Spinal cord (tissue), 10 donors: Measurements from ENCODE around the gene GJA5. TPM values are rescaled to one million over a fixed set of nuclear protein-coding genes. Genes with fewer than 3 reads are reported as not detected.

ENCODE experiments used
- DNase-seq, 6 donors: peaks; one replicate each; pipeline versions ENCODE4 v3.0.0 to v3.0.0-alpha.2; 2013 to 2015; ENCODE audit warnings: low spot score in 6 of 6, low read depth in 4 of 6
- H3K27ac ChIP-seq: one replicate; pipeline ENCODE4 v1.5.1; 2013; ENCODE audit warnings: low read depth, low read length, control low read depth
- H3K27me3 ChIP-seq: one replicate; pipeline ENCODE4 v1.6.1; 2013; ENCODE audit warnings: low read length; ENCODE audit not compliant: control insufficient read depth, insufficient read depth
- H3K36me3 ChIP-seq: one replicate; pipeline ENCODE4 v1.6.1; 2013; ENCODE audit warnings: low read length; ENCODE audit not compliant: control insufficient read depth, insufficient read depth
- H3K4me1 ChIP-seq: one replicate; pipeline ENCODE4 v1.6.1; 2013; ENCODE audit warnings: low read length; ENCODE audit not compliant: control insufficient read depth, insufficient read depth
- H3K4me3 ChIP-seq: one replicate; pipeline ENCODE4 v1.5.1; 2013; ENCODE audit warnings: low read depth, low read length, control low read depth
- H3K9me3 ChIP-seq: one replicate; pipeline ENCODE4 v1.6.1; 2013; ENCODE audit warnings: low read length; ENCODE audit not compliant: control insufficient read depth, insufficient read depth
- whole genome bisulfite sequencing: methylation state at CpG from one replicate; pipeline ENCODE4 v1.1.5; 2013; ENCODE audit warnings: missing lambda C conversion rate; ENCODE audit not compliant: insufficient coverage; 5-methylcytosine and 5-hydroxymethylcytosine counted together
- long read RNA-seq, 4 donors: transcript quantifications; one replicate each; lab custom pipeline, GENCODE V29; 2026
- polyA plus RNA-seq, 2 donors: library from polyadenylated mRNA; unstranded; fragments of 120-200 nt; gene quantifications; one replicate each; pipeline ENCODE4 v1.2.1, GENCODE V29; 2013; ENCODE audit not compliant: insufficient read length in 2 of 2
- total RNA-seq, 2 donors: library from RNA; depleted of rRNA in 1 of 2; stranded (reverse); fragments of 120-200 nt in 1 of 2; fragments of >200 nt in 1 of 2; gene quantifications; one replicate each; pipeline versions ENCODE4 v1.2.3 to v1.2.4, GENCODE V29; 2013 to 2014
- donor health status: healthy.

Gene GJA5
- total RNA-seq (10 to 100 TPM in 1 of 2 donors, 1 to 10 TPM in 1; 3.5 to 27.5 TPM), polyA plus RNA-seq (1 to 10 TPM; 5.5 to 6.7 TPM)
- long read RNA-seq, donor 1, transcript GJA5-203 (2 exons, 3,183 nt): major isoform, 7 of 7 reads
- long read RNA-seq, donor 1, partial matches to known transcripts: 0 of 7 reads
- long read RNA-seq, donor 1, other reads (novel, unspliced or antisense): 0 of 7 reads
- long read RNA-seq, donor 2: 0 reads
- long read RNA-seq, donor 3, transcript GJA5-203 (2 exons, 3,183 nt): major isoform, 5 of 5 reads
- long read RNA-seq, donor 3, partial matches to known transcripts: 0 of 5 reads
- long read RNA-seq, donor 3, other reads (novel, unspliced or antisense): 0 of 5 reads
- long read RNA-seq, donor 4, transcript GJA5-203 (2 exons, 3,183 nt): major isoform, 39 of 70 reads
- long read RNA-seq, donor 4, partial matches to known transcripts: 31 of 70 reads
- long read RNA-seq, donor 4, other reads (novel, unspliced or antisense): 0 of 70 reads

- Histone ChIP-seq H3K9me3 (no peaks in the 10 kb centered on the region), H3K4me3 (no peak within 1 kb of the TSS), H3K36me3 (no peaks in the 10 kb centered on the region), H3K4me1 (peaks cover 7% of the 10 kb centered on the region), H3K27me3 (no peaks in the 10 kb centered on the region), H3K27ac (no peak within 1 kb of the TSS)
- no peak for DNase-seq
- WGBS: 75% methylated on average over 4 of the region's 7 CpGs
These were observed at the start of gene GJA5 for GRCh38 chr1:147760481-147761260. Gene GJA5, minus strand, starts transcription at chr1:147760602. Its CDS starts 1,364 bp downstream, at chr1:147759238.

- no CpG with 5 or more reads among the region's 1 CpG for WGBS
These were observed 48.8 kb upstream of the GJA5 start for GRCh38 chr1:147809236-147809635.

GRCh38 chr1:147808025-147808424, 47.6 kb upstream of the GJA5 start:
- no peak overlapping the region for H3K27ac ChIP-seq
- no peak overlapping the region for H3K4me3 ChIP-seq
- no peaks in the 10 kb centered on the region for H3K36me3 ChIP-seq
- WGBS: 57% methylated on average over 3 of the region's 4 CpGs
- H3K27me3 ChIP-seq: no peaks in the 10 kb centered on the region
- no peaks in the 10 kb centered on the region for H3K4me1 ChIP-seq
- no peaks in the 10 kb centered on the region for H3K9me3 ChIP-seq
- DNase-seq: no peak

More at GRCh38 chr1:147809236-147809635, 48.8 kb upstream of the GJA5 start:
- Histone ChIP-seq H3K27ac (no peak overlapping the region), H3K27me3 (no peaks in the 10 kb centered on the region), H3K36me3 (no peaks in the 10 kb centered on the region), H3K4me3 (no peak overlapping the region), H3K9me3 (no peaks in the 10 kb centered on the region), H3K4me1 (no peaks in the 10 kb centered on the region)
- no peak for DNase-seq

- no peak overlapping the region for H3K27ac ChIP-seq
- H3K9me3 ChIP-seq: no peaks in the 10 kb centered on the region
- peak in 1 of 6 donors; percentile 34 for DNase-seq
- no peak overlapping the region for H3K4me3 ChIP-seq
- no peaks in the 10 kb centered on the region for H3K36me3 ChIP-seq
- H3K27me3 ChIP-seq: no peaks in the 10 kb centered on the region
- 79% methylated on average over 4 of the region's 4 CpGs for WGBS
- H3K4me1 ChIP-seq: no peaks in the 10 kb centered on the region
These were observed 47.0 kb upstream of the GJA5 start for GRCh38 chr1:147807405-147807804.

GRCh38 chr1:147804942-147805723, 44.7 kb upstream of the GJA5 start:
- Histone ChIP-seq H3K27ac (no peak overlapping the region), H3K4me3 (no peak overlapping the region), H3K4me1 (no peaks in the 10 kb centered on the region), H3K27me3 (no peaks in the 10 kb centered on the region), H3K36me3 (no peaks in the 10 kb centered on the region), H3K9me3 (no peaks in the 10 kb centered on the region)
- 93% methylated on average over 5 of the region's 6 CpGs for WGBS
- no peak for DNase-seq

GRCh38 chr1:147800804-147801203, 40.4 kb upstream of the GJA5 start:
- WGBS: no CpG with 5 or more reads among the region's 2 CpGs
- H3K9me3 ChIP-seq: no peaks in the 10 kb centered on the region
- H3K27ac ChIP-seq: no peak overlapping the region
- H3K27me3 ChIP-seq: no peaks in the 10 kb centered on the region
- no peaks in the 10 kb centered on the region for H3K4me1 ChIP-seq
- DNase-seq: no peak
- no peaks in the 10 kb centered on the region for H3K36me3 ChIP-seq
- H3K4me3 ChIP-seq: no peak overlapping the region

- Histone ChIP-seq H3K4me1 (no peaks in the 10 kb centered on the region), H3K36me3 (no peaks in the 10 kb centered on the region), H3K4me3 (no peak overlapping the region), H3K9me3 (no peaks in the 10 kb centered on the region), H3K27ac (no peak overlapping the region), H3K27me3 (no peaks in the 10 kb centered on the region)
- DNase-seq: no peak
- 36% methylated on average over 3 of the region's 3 CpGs for WGBS
These were observed 38.3 kb upstream of the GJA5 start for GRCh38 chr1:147798731-147799130.

- Histone ChIP-seq H3K27me3 (no peaks in the 10 kb centered on the region), H3K9me3 (no peaks in the 10 kb centered on the region), H3K4me1 (no peaks in the 10 kb centered on the region), H3K4me3 (no peak overlapping the region), H3K27ac (no peak overlapping the region), H3K36me3 (no peaks in the 10 kb centered on the region)
- DNase-seq: no peak
- WGBS: 81% methylated on average over 8 of the region's 10 CpGs
These were observed 34.2 kb upstream of the GJA5 start for GRCh38 chr1:147794570-147794969.

- Histone ChIP-seq H3K4me1 (no peaks in the 10 kb centered on the region), H3K9me3 (no peaks in the 10 kb centered on the region), H3K27ac (no peak overlapping the region), H3K36me3 (no peaks in the 10 kb centered on the region), H3K4me3 (no peak overlapping the region), H3K27me3 (no peaks in the 10 kb centered on the region)
- no CpG with 5 or more reads among the region's 1 CpG for WGBS
- no peak for DNase-seq
These were observed 31.5 kb upstream of the GJA5 start for GRCh38 chr1:147791876-147792275.
